IPS-NIHi7 (cell line): ENCODE measurements around the gene VILL.
"Not testable (repeated sequence)": the region's sequence is repeated elsewhere in the genome, so short reads cannot be mapped to it uniquely, and the experiment has no call there.

Source experiments
- DNase-seq: peaks from one replicate; pipeline ENCODE4 v3.0.0; 2012; ENCODE audit warnings: mixed read lengths; ENCODE audit errors: extremely low spot score

The VILL gene

GRCh38 chr3:37986479-37987314 is 3.9 kb upstream of the VILL start:
- DNase-seq: no peak

GRCh38 chr3:37987315-37987697 is 3.3 kb upstream of the VILL start:
- no peak for DNase-seq

GRCh38 chr3:37987751-37988179 is 2.8 kb upstream of the VILL start:
- no peak for DNase-seq

- not testable (repeated sequence) for DNase-seq
These were observed 2.2 kb upstream of the VILL start for GRCh38 chr3:37988376-37988775.

- no peak for DNase-seq
These were observed 1.6 kb upstream of the VILL start for GRCh38 chr3:37988931-37989525.

- DNase-seq: no peak
These were observed 635 bp upstream of the VILL start for GRCh38 chr3:37989821-37990480.

- no peak for DNase-seq
These were observed 523 bp downstream of the VILL start for GRCh38 chr3:37991109-37991508.

- no peak for DNase-seq
These were observed 1.2 kb downstream of the VILL start for GRCh38 chr3:37991823-37992222.

- no peak for DNase-seq
These were observed 1.9 kb downstream of the VILL start for GRCh38 chr3:37992271-37993066.

GRCh38 chr3:37993067-37993455 is 2.5 kb downstream of the VILL start:
- no peak for DNase-seq

- no peak for DNase-seq
These were observed 2.9 kb downstream of the VILL start for GRCh38 chr3:37993460-37993819.

- DNase-seq: peak; percentile 73
These were observed 3.4 kb downstream of the VILL start for GRCh38 chr3:37993820-37994638.

- DNase-seq: no peak
These were observed 4.0 kb downstream of the VILL start for GRCh38 chr3:37994639-37994972.

- no peak for DNase-seq
These were observed 5.4 kb downstream of the VILL start for GRCh38 chr3:37995652-37996641.

GRCh38 chr3:37996785-37997301 is 6.3 kb downstream of the VILL start:
- peak; percentile 76 for DNase-seq

- no peak for DNase-seq
These were observed 6.8 kb downstream of the VILL start for GRCh38 chr3:37997342-37997741.

- DNase-seq: no peak
These were observed 7.3 kb downstream of the VILL start for GRCh38 chr3:37997791-37998370.

- DNase-seq: no peak
These were observed 9.2 kb downstream of the VILL start for GRCh38 chr3:37999836-38000235.

GRCh38 chr3:38000242-38000916 is 9.8 kb downstream of the VILL start:
- no peak for DNase-seq
